Measurements from ENCODE around the gene GAS2L1.

The GAS2L1 gene

GRCh38 chr22:29326481-29326880 is 20.0 kb downstream of the GAS2L1 start:
- DNase-seq (ENCODE audit: low read depth in 2 of 2, low spot score in 1 of 2) = no peak

- DNase-seq (ENCODE audit: low read depth in 2 of 2, low spot score in 1 of 2) = no peak
Measured at GRCh38 chr22:29327089-29327764, 20.8 kb downstream of the GAS2L1 start.

- DNase-seq (ENCODE audit: low read depth in 2 of 2, low spot score in 1 of 2) = no peak
Measured at GRCh38 chr22:29328055-29328454, 21.6 kb downstream of the GAS2L1 start.

- DNase-seq (ENCODE audit: low read depth in 2 of 2, low spot score in 1 of 2) = no peak
Measured at GRCh38 chr22:29328566-29329500, 22.4 kb downstream of the GAS2L1 start.

- DNase-seq (ENCODE audit: low read depth in 2 of 2, low spot score in 1 of 2) = no peak
Measured at GRCh38 chr22:29329581-29329980, 23.1 kb downstream of the GAS2L1 start.

- DNase-seq (ENCODE audit: low read depth in 2 of 2, low spot score in 1 of 2) = no peak
Measured at GRCh38 chr22:29330291-29330690, 23.8 kb downstream of the GAS2L1 start.

GRCh38 chr22:29330753-29331152 is 24.3 kb downstream of the GAS2L1 start:
- no peak for DNase-seq (ENCODE audit: low read depth in 2 of 2, low spot score in 1 of 2)

GRCh38 chr22:29331213-29331612 is 24.8 kb downstream of the GAS2L1 start:
- DNase-seq (ENCODE audit: low read depth in 2 of 2, low spot score in 1 of 2) = no peak

GRCh38 chr22:29331658-29332300 is 25.3 kb downstream of the GAS2L1 start:
- no peak for DNase-seq (ENCODE audit: low read depth in 2 of 2, low spot score in 1 of 2)

- DNase-seq (ENCODE audit: low read depth in 2 of 2, low spot score in 1 of 2) = no peak
Measured at GRCh38 chr22:29332886-29333496, 26.5 kb downstream of the GAS2L1 start.

GRCh38 chr22:29334148-29334547 is 27.7 kb downstream of the GAS2L1 start:
- DNase-seq (ENCODE audit: low read depth in 2 of 2, low spot score in 1 of 2) = no peak

- no peak for DNase-seq (ENCODE audit: low read depth in 2 of 2, low spot score in 1 of 2)
Measured at GRCh38 chr22:29334696-29335344, 28.4 kb downstream of the GAS2L1 start.

- no peak for DNase-seq (ENCODE audit: low read depth in 2 of 2, low spot score in 1 of 2)
Measured at GRCh38 chr22:29335656-29336055, 29.2 kb downstream of the GAS2L1 start.

GRCh38 chr22:29336751-29337490 is 30.5 kb downstream of the GAS2L1 start:
- no peak for DNase-seq (ENCODE audit: low read depth in 2 of 2, low spot score in 1 of 2)

GRCh38 chr22:29337631-29338284 is 31.3 kb downstream of the GAS2L1 start:
- no peak for DNase-seq (ENCODE audit: low read depth in 2 of 2, low spot score in 1 of 2)

- no peak for DNase-seq (ENCODE audit: low read depth in 2 of 2, low spot score in 1 of 2)
Measured at GRCh38 chr22:29338398-29338797, 31.9 kb downstream of the GAS2L1 start.

GRCh38 chr22:29339381-29340235 is 33.2 kb downstream of the GAS2L1 start:
- DNase-seq (ENCODE audit: low read depth in 2 of 2, low spot score in 1 of 2) = no peak

GRCh38 chr22:29340566-29340965 is 34.1 kb downstream of the GAS2L1 start:
- DNase-seq (ENCODE audit: low read depth in 2 of 2, low spot score in 1 of 2) = no peak
